B cell (primary cell): Measurements from ENCODE around the gene CACNA2D1.

Source experiments
- CTCF ChIP-seq: fragments of 200-600 bp; IDR thresholded peaks from one replicate; pipeline ENCODE4 v1.8.0; 2022; ENCODE audit warnings: antibody characterized with exemption, mild to moderate bottlenecking
- EZH2 ChIP-seq: IDR thresholded peaks from 2 replicates; pipeline ENCODE4 v1.6.1; 2012; ENCODE audit warnings: borderline replicate concordance, low read depth, mild to moderate bottlenecking, moderate library complexity, low read length; ENCODE audit not compliant: insufficient read depth, poor library complexity, severe bottlenecking

GRCh38 chr7:82250598-82250997 is 193.0 kb downstream of the CACNA2D1 start:
- no peak for TF ChIP-seq CTCF
- no peak for TF ChIP-seq EZH2
